ENCODE measurements around the gene GRIK4.

GRIK4 gene

DNA sequence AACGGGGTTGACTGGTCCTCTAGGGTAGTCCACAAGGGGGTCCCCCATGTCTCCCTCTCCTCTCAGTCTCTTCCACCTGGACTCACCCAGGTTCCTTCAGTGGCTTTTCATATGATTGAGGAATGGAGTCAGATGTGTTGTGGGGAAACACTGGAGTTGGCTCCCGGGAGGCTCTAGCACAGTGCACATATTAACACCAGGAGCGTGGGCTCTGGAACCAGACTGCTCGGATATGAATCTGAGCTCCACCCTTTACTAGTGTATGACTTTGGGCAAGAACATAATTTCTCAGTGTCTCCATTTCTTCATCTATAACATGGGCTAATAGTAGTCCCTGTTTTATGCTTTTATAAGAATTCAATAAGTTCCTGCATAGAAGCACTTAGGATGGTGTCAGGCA is 157.0 kb downstream of the GRIK4 start:
- no peak for DNase-seq (ENCODE audit: low read depth)

DNA sequence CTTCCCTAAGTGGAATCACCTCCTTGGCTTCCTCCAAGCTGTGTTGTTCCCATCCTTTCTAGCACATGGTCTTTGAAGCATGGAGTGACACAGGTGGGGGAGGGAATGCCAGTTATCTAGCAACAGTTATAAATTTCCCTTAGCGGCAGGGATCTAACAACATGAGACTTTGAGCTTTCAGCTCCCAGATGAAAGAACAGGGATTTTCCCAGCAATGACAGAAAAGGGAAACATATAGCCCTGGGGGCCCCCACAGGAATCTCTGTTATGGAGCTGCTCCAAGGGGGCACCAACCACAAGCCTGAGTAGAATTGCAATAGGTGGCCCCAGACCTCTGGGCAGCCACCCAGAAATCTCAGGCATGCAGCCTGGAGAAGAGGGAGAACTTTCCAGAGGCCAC is 163.0 kb downstream of the GRIK4 start:
- no peak for DNase-seq (ENCODE audit: low read depth)

DNA sequence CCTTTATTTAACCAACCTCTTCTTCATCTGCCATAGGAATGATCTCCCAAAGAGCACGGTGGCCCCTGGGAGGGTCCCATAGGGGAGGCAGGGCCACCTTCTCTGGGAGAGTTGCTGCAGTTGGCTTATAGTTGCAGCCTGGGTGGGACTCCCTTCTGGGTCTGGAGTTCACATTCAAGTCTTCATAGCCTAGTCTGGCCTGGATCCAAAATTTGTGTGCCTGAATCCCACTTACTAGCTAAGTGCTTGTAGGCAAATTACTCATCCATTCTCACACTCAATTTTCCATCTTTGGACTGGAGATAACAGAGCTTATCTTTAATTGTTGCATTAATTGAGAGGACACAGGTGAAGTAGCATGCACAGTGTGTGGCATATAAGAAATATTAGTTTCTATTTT is 163.6 kb downstream of the GRIK4 start:
- DNase-seq (ENCODE audit: low read depth) = no peak

DNA sequence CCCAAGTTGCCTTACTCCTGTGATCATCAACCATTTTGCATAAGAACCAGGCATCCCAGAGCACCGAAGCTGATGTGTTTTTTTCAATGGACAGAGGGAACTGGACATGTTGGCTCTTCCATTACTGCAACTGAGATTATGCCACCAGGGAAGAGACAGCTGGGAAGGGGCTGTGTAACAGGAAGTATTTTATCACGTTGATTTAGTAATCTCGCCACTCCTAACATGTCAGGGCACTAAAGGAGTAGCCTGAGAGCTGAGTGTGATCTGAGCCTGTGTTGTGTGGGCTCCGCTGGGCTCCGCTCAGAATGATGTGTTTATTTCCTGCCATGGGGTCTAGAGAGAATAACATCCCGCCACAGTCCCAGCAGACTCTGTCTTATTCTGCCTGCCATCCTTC is 165.4 kb downstream of the GRIK4 start:
- DNase-seq (ENCODE audit: low read depth) = no peak

DNA sequence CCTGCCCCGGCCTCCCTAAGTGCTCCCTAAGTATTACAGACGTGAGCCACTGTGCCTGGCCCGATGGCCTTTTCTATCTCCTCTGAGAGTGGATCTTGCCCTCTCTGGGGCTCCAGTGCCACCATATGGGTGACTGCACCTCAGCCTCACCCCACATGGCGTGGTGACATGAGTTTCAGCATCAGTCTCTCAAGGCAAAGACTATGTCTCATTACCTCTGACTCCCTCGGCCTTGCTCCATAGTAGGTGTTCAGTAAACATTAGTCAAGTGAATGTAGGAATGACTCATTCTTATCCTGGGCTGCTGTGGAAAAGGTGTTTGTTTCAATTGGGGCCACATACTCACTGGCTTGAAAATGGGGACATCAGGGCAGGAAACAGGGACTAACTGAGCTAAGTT is 168.8 kb downstream of the GRIK4 start:
- no peak for DNase-seq (ENCODE audit: low read depth)

DNA sequence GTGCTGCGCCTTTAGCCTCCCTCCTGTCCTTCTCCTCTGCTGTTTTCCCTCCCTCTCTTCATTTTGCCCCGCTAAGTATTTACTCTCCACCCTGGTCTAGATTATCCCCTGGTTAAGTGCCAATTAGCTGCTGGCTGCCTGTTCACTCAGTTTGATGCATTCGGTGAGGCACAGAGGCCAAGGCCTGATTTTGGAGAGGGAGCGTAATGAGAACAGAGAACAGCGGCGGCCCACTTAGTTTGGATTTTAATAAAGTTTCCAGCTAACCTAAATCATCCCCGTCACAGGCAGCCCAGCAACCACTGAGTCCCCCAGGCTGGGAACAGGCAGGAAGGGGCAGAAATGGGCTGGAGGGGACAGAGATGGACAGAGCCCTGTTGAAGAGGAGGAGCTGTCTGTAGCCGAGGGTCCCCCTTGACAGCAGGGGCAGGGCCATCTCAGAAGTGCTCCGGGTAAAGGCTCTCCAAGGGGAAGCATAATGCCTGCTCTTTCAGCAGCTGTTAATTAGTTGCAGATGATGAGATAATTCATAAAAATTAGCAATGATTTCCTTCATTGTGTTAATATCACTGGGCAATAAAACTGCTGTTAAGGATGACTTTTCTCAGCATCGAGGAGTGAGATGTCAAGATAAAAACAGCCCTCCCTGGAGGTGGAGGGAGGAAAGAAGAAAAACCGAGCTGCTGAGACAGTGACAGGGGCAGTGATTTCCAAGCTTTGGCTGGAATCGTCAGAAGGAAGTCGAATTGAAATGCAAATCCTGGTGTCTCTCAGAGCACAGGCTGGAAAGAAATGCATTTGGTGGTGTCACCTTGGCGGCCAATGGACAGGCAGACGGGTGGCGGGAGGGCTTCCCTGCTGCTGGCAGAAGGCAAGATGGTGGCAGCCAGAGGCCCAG is 170.1 kb downstream of the GRIK4 start:
- DNase-seq (ENCODE audit: low read depth) = no peak

DNA sequence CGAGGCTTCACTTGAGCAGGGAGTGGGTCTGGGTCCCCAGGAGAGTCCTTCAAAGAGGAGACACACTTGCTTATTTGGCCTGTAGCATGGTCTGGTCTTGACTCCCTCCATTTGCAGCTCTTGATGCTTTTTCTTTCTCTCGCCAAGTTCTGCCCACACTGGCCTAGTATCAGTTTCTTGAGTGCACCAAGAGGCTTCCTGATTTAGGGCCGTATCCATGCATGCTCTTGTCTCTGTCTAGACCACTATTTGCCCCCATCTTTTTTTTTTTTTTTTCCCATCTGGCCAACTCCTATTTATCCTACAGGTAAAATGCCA is 170.7 kb downstream of the GRIK4 start:
- DNase-seq (ENCODE audit: low read depth) = no peak

DNA sequence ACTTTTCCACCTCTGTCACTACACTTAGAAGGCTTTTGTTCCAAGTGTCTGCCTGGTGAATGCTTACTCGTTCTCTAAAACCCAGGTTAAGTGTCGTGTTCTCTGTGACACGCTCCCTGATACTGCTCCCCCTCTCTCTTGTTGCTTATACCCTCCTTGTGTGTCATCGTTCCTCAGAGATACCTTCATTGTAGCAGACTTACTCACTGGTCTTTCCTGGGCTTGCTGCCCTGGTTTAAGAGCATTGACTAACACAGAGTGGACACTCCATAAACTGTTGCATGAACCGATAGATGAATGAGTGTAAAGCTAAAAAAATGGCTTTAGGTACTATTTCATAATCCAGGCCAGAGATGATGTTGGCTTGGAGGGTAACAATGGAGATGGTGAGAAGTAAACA is 171.3 kb downstream of the GRIK4 start:
- peak; percentile 44 for DNase-seq (ENCODE audit: low read depth)

DNA sequence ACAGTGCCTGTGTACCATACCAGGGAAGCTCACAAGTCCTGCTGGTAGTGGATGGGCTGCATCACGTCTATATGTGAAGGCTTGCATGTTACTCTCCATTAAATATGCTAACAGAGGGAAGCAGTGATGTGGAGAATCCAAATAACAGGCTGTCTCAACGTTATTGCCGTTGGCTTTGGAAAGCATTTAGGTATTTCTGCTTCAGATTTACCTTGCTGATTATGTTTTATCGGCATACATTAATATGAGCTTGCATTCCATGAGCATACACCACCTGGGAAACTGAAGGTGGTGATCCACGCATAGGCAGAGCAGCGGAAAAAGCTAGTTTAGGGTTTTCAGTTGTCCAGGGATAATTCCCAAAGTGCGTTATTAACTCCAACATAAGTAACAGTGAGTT is 175.0 kb downstream of the GRIK4 start:
- DNase-seq (ENCODE audit: low read depth) = no peak

DNA sequence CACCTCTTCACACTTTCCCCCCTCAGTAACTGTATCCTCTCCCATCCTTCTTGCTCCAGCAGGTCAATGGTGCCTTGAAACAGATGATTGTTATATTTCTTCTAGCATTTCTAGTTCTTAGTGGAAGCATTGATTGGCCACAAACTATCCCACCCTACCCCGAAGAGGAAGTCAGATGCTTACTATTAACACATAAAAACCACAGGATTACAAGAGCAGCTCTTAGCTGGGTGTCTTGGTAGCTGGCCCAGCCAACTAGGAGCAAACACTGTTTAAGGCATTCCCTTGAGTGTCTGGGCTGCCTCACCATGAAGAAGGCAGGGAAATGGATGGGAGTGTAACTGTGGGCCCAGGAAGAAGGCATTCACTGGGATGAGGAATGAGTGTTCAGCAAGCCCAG is 176.6 kb downstream of the GRIK4 start:
- DNase-seq (ENCODE audit: low read depth) = no peak

DNA sequence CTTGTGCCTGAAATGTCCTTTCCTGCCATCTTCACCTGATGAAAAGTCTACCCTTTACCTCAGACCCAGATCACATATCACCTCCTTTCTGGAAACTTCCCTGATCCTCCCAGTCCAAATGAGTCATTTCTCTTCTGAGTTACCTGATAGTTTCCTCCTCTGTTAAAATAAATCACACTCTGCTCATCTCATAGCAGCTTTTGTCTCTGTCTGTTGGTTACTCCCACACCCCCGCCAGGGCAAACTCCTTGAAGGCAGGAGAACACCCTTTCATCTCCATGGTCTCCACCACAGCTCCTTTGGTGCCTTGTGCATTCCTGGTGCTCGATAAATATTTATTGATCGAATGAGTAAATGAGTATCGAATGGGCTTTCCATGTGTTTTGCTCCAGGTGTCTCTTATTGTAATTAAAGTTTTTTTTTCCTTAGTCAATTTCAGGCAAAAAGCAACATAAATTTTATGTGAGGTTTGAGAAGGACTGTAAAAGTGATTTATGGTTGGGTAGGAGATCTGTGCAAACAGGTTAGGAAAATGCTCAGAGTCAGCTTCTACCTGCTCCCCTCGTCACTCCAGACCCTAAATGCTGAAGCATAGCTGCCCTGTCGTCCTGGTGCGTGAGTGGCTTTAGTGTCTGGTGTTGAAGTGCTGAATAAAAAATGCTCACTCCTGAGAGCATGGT is 178.2 kb downstream of the GRIK4 start:
- no peak for DNase-seq (ENCODE audit: low read depth)

DNA sequence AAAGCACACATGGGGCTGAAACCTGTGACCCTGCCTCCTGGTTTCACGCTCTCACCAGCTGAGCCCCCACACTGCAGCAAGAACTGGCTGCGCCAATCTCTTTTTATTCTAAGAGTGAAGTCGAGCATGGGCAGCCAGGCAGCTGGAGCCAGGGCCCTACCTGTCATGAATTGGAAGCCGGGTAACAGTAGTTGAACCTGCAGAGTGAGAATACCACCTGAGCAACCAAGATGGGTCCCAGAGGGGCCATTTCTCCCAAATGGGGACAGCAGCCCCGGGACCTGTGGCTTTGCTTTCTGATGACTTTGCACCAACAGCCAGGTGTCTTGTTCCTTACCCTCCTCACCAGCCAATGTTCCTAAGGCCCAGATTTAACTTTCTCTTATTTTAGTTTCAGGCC is 178.9 kb downstream of the GRIK4 start:
- no peak for DNase-seq (ENCODE audit: low read depth)

DNA sequence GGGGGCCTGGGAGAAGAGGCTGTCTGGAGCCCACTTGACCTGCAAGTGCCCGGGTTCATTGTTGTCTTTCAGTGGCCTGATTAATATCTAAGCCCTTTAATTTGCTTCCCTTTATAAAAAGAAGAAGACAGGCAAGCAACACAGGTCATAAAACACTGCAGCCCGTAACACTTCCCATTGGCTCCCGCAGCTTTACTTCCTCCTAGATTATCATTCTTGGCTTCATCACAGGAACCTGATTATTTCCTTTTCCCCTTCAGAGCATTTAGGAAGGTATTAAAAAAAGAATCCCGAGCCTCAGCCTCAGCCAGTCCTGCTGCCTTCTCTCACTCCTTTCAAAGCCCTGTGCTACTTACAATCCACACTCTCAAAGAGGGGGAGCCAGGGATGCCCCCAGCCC is 183.2 kb downstream of the GRIK4 start:
- DNase-seq (ENCODE audit: low read depth) = no peak

DNA sequence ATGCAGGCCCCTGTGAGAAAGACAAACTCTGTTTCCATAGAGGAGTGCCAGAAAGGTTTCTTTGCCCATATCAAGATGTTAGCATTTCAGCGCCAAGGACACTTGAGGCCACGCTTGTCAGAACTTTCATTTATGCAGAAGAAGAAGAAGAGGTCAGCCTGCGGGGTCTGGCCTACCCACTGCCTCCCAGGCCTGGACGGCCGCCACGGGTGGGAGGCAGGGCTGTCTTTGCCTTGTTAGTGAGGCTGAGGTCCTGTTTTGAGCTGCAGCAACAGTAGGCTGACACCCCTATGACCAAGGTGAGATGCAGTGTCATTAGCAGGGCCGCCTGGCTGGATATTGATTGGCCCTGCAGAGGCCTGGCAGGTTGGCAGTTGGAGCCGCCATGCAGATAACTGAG is 183.9 kb downstream of the GRIK4 start:
- no peak for DNase-seq (ENCODE audit: low read depth)

DNA sequence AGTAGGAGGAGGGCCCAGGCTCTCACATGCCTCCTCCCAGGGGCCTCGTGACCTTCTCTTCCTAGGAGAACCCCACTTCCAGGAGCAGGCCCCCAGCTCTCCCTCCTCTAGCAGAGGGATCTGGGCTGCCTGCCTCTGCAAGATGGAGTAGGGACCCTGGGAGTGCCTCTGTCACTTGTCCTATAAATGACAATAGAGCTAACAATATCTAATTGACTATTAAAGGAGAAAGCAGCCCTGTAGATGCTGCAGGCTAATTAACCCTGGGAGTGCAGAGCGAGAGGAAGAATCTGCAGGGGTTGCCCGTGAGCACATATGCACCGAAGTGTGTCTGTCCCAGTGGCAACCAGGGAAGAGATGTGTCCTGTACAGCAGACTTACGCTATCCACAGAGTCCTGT is 184.4 kb downstream of the GRIK4 start:
- DNase-seq (ENCODE audit: low read depth) = no peak

DNA sequence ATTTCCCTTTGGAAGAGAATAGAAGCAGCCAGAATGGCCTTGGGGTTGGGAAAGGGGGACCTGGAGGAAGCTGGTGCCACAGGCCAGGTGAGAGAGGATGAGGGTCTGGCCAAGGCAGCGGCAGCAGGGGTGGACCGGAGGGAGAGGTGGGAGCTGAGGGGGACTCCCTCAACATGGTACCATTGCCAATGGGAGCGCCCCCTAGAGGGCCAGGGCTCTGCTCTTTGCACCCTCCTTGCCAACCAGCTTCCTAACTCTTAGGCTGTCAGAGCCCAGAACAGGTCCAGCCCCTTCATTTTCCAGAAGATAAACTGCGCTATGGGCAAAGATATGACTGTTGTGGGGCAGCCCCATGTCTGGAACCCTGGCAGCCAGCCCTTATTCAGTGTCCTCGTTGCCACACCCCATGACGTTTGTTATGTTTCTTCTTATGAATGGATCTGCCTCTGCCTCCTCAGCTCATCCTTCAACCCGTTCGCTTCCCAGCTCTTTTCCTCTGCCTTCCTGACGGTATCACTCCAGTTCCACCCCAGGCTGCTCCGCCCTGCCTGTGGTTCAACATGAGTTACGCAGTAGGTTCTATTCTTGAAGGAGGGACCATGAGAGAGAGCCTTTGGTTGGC is 185.2 kb downstream of the GRIK4 start:
- no peak for DNase-seq (ENCODE audit: low read depth)

DNA sequence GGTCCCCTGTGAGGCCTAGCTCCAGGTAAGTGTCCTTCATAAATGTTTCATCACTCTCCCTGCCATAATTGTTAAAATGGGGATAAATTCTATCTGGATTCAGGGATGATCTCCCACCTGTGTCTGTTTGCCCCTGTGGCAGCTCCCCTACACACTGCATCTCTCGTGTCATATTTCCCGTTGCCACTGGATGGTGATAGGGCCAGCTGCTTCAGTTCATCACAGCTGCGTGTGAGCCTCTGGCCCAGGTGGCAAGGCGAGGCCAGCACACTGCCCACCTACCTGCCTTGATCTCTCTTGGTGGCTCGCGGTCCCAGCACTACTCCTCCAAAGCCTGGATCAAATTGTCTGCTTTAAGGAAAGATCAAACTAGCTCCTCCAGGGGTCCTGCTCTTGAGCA is 187.4 kb downstream of the GRIK4 start:
- no peak for DNase-seq (ENCODE audit: low read depth)

DNA sequence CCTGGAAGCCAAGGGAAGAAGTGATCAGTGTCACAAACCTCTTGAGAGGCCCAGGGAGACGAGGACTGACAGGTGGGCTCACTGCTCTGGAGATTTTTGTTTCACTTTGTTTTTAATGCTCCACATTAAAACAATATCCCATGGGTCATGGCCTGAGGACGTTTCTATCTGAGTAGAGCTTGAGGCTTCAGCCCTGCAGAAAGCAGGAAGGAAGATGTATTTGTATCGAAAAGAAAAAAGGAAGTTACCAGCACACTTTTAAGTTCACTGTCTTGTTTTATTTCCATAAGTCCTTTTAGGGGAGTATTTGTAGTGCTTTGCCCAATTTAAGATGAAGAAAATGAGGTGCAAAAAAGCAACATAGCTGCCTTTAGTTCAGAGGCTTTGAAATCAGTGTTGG is 191.1 kb downstream of the GRIK4 start:
- DNase-seq (ENCODE audit: low read depth) = no peak

DNA sequence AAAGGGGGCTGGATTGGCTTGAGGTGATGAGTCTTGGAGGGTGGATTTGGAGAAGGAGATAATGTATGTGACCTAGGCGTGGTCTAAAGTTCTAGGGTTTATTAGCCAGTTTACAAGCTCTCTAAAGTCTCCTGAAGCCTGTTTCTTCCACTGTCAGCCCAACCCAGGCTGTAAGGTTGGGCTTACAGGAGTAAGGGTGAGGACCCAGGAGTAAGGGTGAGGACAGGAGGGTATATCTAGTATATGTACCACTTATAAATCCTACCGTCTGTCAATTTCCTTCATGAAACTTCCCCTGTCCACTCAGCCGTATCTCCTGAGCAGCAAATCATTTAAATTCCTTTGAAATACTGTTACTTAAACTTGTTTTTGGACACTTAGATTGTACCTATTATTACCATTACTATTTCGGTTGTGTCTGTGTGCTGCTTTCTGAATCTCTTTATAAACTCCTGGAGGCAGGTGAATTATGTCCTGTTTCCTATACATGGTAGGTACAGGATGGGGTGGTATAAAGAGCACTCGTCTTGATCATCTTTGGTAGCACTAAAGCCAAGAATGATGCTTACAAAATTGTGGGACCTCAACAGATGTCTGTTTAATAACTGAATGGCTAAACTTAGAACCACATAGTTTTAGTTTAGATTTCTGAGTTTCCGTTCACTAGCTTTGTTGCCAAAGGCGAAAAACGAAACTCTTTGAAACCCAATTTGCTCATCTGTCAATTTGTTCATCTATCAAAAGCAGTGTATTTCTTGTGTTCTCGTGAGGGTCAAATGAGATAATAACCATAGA is 192.0 kb downstream of the GRIK4 start:
- no peak for DNase-seq (ENCODE audit: low read depth)

DNA sequence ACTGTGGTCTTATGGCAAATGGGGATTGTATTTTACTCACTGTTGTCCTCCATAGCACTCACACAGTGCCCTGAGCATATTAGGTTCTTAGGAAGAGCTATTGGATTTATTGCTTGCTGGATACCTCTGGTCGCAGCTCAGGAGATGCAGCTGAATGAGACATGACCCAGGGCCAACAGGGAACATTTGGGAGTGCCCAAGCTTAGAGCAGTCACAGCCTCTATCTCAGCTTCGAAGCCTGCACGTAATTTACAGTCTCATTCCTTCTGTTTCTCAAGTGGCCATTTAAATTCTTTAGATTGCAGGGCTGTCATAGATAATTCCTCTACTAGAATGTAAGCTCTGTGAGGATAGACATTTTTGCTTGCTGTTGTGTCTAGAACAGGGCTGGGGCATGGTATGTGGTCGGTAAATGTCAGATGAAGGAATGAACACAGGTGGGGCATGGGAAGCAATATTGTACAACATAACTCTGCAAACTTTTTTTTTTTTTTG is 192.8 kb downstream of the GRIK4 start:
- DNase-seq (ENCODE audit: low read depth) = no peak

DNA sequence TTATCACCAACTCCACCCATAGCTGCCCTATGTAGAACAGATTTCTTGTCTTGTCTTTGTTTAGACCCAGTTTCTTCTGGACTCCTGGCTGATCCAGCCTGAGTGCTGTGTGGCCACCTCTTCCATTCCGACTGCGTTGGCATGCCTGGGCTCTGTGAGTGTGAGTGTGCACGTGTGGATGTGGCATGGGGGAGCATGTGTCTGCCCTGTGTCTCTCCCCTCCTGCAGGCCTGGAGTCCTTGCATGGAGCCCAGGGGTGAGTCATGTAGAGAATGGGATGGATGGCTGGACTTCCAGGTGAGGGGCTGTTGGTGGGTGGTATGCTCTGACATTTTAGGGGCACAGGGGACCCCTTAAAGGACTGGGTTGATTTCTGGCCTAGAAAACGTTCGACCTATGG is 194.7 kb downstream of the GRIK4 start:
- no peak for DNase-seq (ENCODE audit: low read depth)

DNA sequence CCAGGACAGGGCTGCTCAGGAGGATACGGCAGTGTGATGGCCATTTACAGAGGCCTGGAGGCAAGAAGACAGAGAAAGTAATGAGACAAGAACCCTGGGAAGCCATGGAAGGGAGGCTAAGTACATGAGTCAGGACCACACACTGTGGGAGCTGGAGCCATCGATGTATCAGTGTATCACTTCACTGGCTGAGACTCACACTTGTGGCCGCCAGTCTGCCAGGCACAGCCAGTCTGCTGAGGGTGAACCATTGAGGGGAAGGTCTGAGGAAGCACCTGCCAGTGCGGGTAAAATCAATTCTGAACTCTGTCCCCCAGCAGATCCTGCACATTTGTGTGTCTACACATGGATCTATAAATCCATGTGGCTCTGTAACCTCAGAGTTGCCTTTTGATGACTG is 195.6 kb downstream of the GRIK4 start:
- no peak for DNase-seq (ENCODE audit: low read depth)

All from HS-5 (cell line).